Loucy (cell line): ENCODE measurements around the gene CLDN20.

Source experiments
- H2AFZ ChIP-seq: fragments of 200-600 bp; sonication (generic); 2 replicates; pipeline ENCODE4 v1.6.0; 2016; ENCODE audit warnings: antibody characterized with exemption, mild to moderate bottlenecking, low read length, moderate library complexity
- H3F3A ChIP-seq: fragments of 200-600 bp; 2 replicates; pipeline ENCODE4 v1.6.0; 2016; ENCODE audit warnings: antibody characterized with exemption, low read depth, mild to moderate bottlenecking
- H3K27me3 ChIP-seq: fragments of 200-600 bp; sonication (generic); 2 replicates; pipeline ENCODE4 v1.6.1; 2014; ENCODE audit warnings: low read length, mild to moderate bottlenecking; ENCODE audit not compliant: insufficient read depth, poor library complexity, severe bottlenecking
- H3K36me3 ChIP-seq: fragments of 200-600 bp; sonication (generic); 2 replicates; pipeline ENCODE4 v1.6.1; 2016; ENCODE audit warnings: low read length; ENCODE audit not compliant: insufficient read depth
- H3K4me1 ChIP-seq: fragments of 200-600 bp; sonication (generic); 2 replicates; pipeline ENCODE4 v1.5.1; 2014; ENCODE audit warnings: low read length, mild to moderate bottlenecking; ENCODE audit not compliant: insufficient read depth, poor library complexity, severe bottlenecking
- H3K4me2 ChIP-seq: fragments of 200-600 bp; sonication (generic); 2 replicates; pipeline ENCODE4 v1.6.0; 2014; ENCODE audit warnings: antibody characterized with exemption, low read length, low read depth, mild to moderate bottlenecking; ENCODE audit not compliant: poor library complexity, severe bottlenecking
- H3K4me3 ChIP-seq: fragments of 200-600 bp; sonication (generic); 2 replicates; pipeline ENCODE4 v1.5.1; 2014; ENCODE audit warnings: low read length, mild to moderate bottlenecking, mixed read lengths; ENCODE audit not compliant: poor library complexity, severe bottlenecking
- H3K79me2 ChIP-seq: fragments of 200-600 bp; sonication (generic); 2 replicates; pipeline ENCODE4 v1.6.1; 2014; ENCODE audit warnings: low read length; ENCODE audit not compliant: insufficient read depth
- H3K9ac ChIP-seq: fragments of 200-600 bp; sonication (generic); 2 replicates; pipeline ENCODE4 v1.6.0; 2014; ENCODE audit warnings: mild to moderate bottlenecking, low read depth, low read length, moderate library complexity; ENCODE audit not compliant: poor library complexity, severe bottlenecking
- H3K9me2 ChIP-seq: fragments of 200-600 bp; sonication (generic); replicated peaks from 2 replicates; pipeline ENCODE4 v1.6.1; 2016; ENCODE audit warnings: low read depth, low read length, mixed read lengths
- H3K9me3 ChIP-seq: fragments of 200-600 bp; sonication (generic); 2 replicates; pipeline ENCODE4 v1.6.1; 2014; ENCODE audit warnings: mild to moderate bottlenecking, antibody characterized with exemption, low read length, low read depth; ENCODE audit not compliant: insufficient read depth
- H4K20me1 ChIP-seq: fragments of 200-600 bp; sonication (generic); 2 replicates; pipeline ENCODE4 v1.6.0; 2014; ENCODE audit warnings: antibody characterized with exemption, low read length, mild to moderate bottlenecking; ENCODE audit not compliant: insufficient read depth, poor library complexity, severe bottlenecking
- CTCF ChIP-seq: fragments of 200-600 bp; sonication (generic); conservative IDR thresholded peaks from 2 replicates; pipeline ENCODE4 v1.5.1; 2014; ENCODE audit warnings: mild to moderate bottlenecking, antibody characterized with exemption, low read length
- EZH2phosphoT487 ChIP-seq: fragments of 200-600 bp; IDR thresholded peaks from 2 replicates; pipeline ENCODE4 v1.6.1; 2018; ENCODE audit warnings: antibody characterized with exemption, mild to moderate bottlenecking, moderate library complexity, borderline replicate concordance

Gene CLDN20

GRCh38 chr6:155291291-155291690 is 27.5 kb downstream of the CLDN20 start:
- Histone ChIP-seq H3K9ac (no peak overlapping the region), H3K79me2 (no peaks in the 10 kb centered on the region), H3K4me3 (no peak overlapping the region), H3F3A (no peaks in the 10 kb centered on the region), H3K27me3 (no peaks in the 10 kb centered on the region), H3K4me2 (no peak overlapping the region), H3K4me1 (no peaks in the 10 kb centered on the region), H3K9me3 (no peaks in the 10 kb centered on the region), H3K36me3 (peaks cover 46% of the 10 kb centered on the region; the same call in 1 of the 2 replicates), H2AFZ (no peak overlapping the region), H4K20me1 (no peaks in the 10 kb centered on the region), H3K9me2 (no peaks in the 10 kb centered on the region)
- no peak for TF ChIP-seq EZH2phosphoT487
- no peak for TF ChIP-seq CTCF

- H3K4me2 ChIP-seq, result no peak overlapping the region
- H4K20me1 ChIP-seq, result no peaks in the 10 kb centered on the region
- TF ChIP-seq CTCF (no peak), EZH2phosphoT487 (no peak)
- no peak overlapping the region for H2AFZ ChIP-seq
- no peaks in the 10 kb centered on the region for H3K79me2 ChIP-seq
- H3K9me3 ChIP-seq, result no peaks in the 10 kb centered on the region
- no peaks in the 10 kb centered on the region for H3K4me1 ChIP-seq
- H3K9me2 ChIP-seq, result no peaks in the 10 kb centered on the region
- no peak overlapping the region for H3K4me3 ChIP-seq
- no peak overlapping the region for H3K9ac ChIP-seq
- no peaks in the 10 kb centered on the region for H3K27me3 ChIP-seq
- H3K36me3 ChIP-seq, result peaks cover 52% of the 10 kb centered on the region; the same call in 1 of the 2 replicates
- H3F3A ChIP-seq, result no peaks in the 10 kb centered on the region
Measured at GRCh38 chr6:155292711-155293110, 28.9 kb downstream of the CLDN20 start.

DNA sequence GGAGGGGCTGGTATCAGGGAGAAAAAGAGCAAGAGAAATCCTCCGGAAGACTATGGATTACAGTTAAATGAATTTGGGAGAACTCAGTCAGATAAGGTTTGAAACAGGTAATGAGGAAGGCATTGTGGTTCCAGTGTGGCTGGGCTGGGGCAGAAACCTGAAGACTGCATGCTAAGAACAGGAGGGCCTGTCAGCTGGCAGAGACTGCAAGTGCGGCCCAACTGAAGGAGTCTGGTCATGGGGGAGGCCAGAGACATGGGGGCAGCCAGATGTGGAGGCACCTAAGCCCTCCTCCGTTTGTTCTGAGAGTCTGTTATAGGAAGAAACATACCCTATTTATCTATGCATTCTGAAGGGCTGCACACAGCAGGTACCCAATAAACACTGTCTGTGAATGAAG is 33.9 kb downstream of the CLDN20 start:
- H4K20me1 ChIP-seq, result no peaks in the 10 kb centered on the region
- no peaks in the 10 kb centered on the region for H3K27me3 ChIP-seq
- H3K9ac ChIP-seq, result no peak overlapping the region
- H3K4me1 ChIP-seq, result no peaks in the 10 kb centered on the region
- no peaks in the 10 kb centered on the region for H3K79me2 ChIP-seq
- no peak overlapping the region for H3K4me3 ChIP-seq
- H2AFZ ChIP-seq, result no peak overlapping the region
- H3F3A ChIP-seq, result no peaks in the 10 kb centered on the region
- no peaks in the 10 kb centered on the region for H3K9me2 ChIP-seq
- H3K4me2 ChIP-seq, result no peak overlapping the region
- peaks cover 41% of the 10 kb centered on the region for H3K36me3 ChIP-seq
- TF ChIP-seq EZH2phosphoT487, result no peak
- TF ChIP-seq CTCF, result no peak
- H3K9me3 ChIP-seq, result no peaks in the 10 kb centered on the region
